Hepatocyte (in vitro differentiated cells): ENCODE measurements around the gene AIFM2. TPM values are rescaled to one million over a fixed set of nuclear protein-coding genes. Genes with fewer than 3 reads are reported as not detected.

Source experiments
- DNase-seq: peaks from one replicate; pipeline ENCODE4 v3.0.0-alpha.2; 2016; ENCODE audit warnings: low spot score
- H2AFZ ChIP-seq: fragments of 200-600 bp; sonication (generic); 2 replicates; pipeline ENCODE4 v1.6.0; 2016; ENCODE audit warnings: antibody characterized with exemption, mild to moderate bottlenecking
- H3K27ac ChIP-seq: fragments of 200-600 bp; sonication (generic); 2 replicates; pipeline ENCODE4 v1.5.1; 2016; ENCODE audit warnings: mild to moderate bottlenecking
- H3K27me3 ChIP-seq: fragments of 200-600 bp; sonication (generic); 2 replicates; pipeline ENCODE4 v1.6.1; 2016
- H3K36me3 ChIP-seq: fragments of 200-600 bp; sonication (generic); replicated peaks from 2 replicates; pipeline ENCODE4 v1.5.1; 2016; ENCODE audit warnings: low read depth; ENCODE audit not compliant: insufficient read depth
- H3K4me1 ChIP-seq: fragments of 200-600 bp; sonication (generic); 2 replicates; pipeline ENCODE4 v1.5.1; 2016; ENCODE audit warnings: mild to moderate bottlenecking, moderate library complexity; ENCODE audit not compliant: insufficient read depth
- H3K4me2 ChIP-seq: fragments of 200-600 bp; sonication (generic); 2 replicates; pipeline ENCODE4 v1.6.0; 2016
- H3K4me3 ChIP-seq: fragments of 200-600 bp; sonication (generic); 2 replicates; pipeline ENCODE4 v1.5.1; 2016; ENCODE audit warnings: mild to moderate bottlenecking
- H3K79me2 ChIP-seq: fragments of 200-600 bp; sonication (generic); 2 replicates; pipeline ENCODE4 v1.6.0; 2017; ENCODE audit warnings: mild to moderate bottlenecking
- H3K9me2 ChIP-seq: fragments of 200-600 bp; sonication (generic); replicated peaks from 2 replicates; pipeline ENCODE4 v1.6.0; 2017; ENCODE audit warnings: mild to moderate bottlenecking; ENCODE audit not compliant: insufficient read depth
- H3K9me3 ChIP-seq: fragments of 200-600 bp; sonication (generic); 2 replicates; pipeline ENCODE4 v1.5.1; 2016; ENCODE audit warnings: low read depth, mild to moderate bottlenecking
- H4K20me1 ChIP-seq: fragments of 200-600 bp; sonication (generic); 2 replicates; pipeline ENCODE4 v1.6.0; 2016; ENCODE audit warnings: mild to moderate bottlenecking; ENCODE audit not compliant: insufficient read depth, poor library complexity, severe bottlenecking
- CTCF ChIP-seq: fragments of 200-600 bp; sonication (generic); IDR thresholded peaks from 2 replicates; pipeline ENCODE4 v1.5.1; 2016; ENCODE audit warnings: antibody characterized with exemption, mild to moderate bottlenecking; ENCODE audit not compliant: poor library complexity
- EZH2 ChIP-seq: fragments of 200-600 bp; sonication (generic); IDR thresholded peaks from 2 replicates; pipeline ENCODE4 v1.6.1; 2016; ENCODE audit warnings: antibody characterized with exemption, mild to moderate bottlenecking, borderline replicate concordance
- EZH2phosphoT487 ChIP-seq: fragments of 200-600 bp; sonication (generic); IDR thresholded peaks from one replicate; pipeline ENCODE4 v1.6.1; 2018; ENCODE audit warnings: antibody characterized with exemption, mild to moderate bottlenecking, low read depth, moderate library complexity; ENCODE audit not compliant: unreplicated experiment, severe bottlenecking
- WGBS: methylation state at CpG from one replicate; pipeline ENCODE4 v1.1.6; 2016; ENCODE audit warnings: low lambda C conversion rate; ENCODE audit errors: missing lambda C conversion rate; 5-methylcytosine and 5-hydroxymethylcytosine counted together
- polyA plus RNA-seq: library from polyadenylated mRNA; unstranded; fragments of >200 nt; fragmentation: Nextera tagmentation; extraction: Ambion mirVana; gene quantifications from 2 replicates; pipeline ENCODE4 v1.2.1, GENCODE V29; 2016
- total RNA-seq: library from RNA; depleted of rRNA; stranded (reverse); fragments of >200 nt; gene quantifications from 2 replicates; pipeline ENCODE4 v1.2.3, GENCODE V29; 2014

The AIFM2 gene
- total and polyA plus RNA-seq, 2 experiments from 2014 or later = 8.6 to 16.1 TPM

- no peak for TF ChIP-seq EZH2
- no peak for TF ChIP-seq EZH2phosphoT487
- TF ChIP-seq CTCF = no peak
- Histone ChIP-seq H3K79me2 (no peaks in the 10 kb centered on the region), H3K27ac (no peak overlapping the region), H3K9me2 (no peaks in the 10 kb centered on the region), H3K9me3 (no peaks in the 10 kb centered on the region), H3K36me3 (no peaks in the 10 kb centered on the region), H3K4me1 (no peaks in the 10 kb centered on the region), H3K4me2 (no peak overlapping the region), H2AFZ (no peak overlapping the region), H4K20me1 (no peaks in the 10 kb centered on the region), H3K4me3 (no peak overlapping the region), H3K27me3 (no peaks in the 10 kb centered on the region)
- no peak for DNase-seq
- WGBS = 98% methylated on average over 7 of the region's 7 CpGs
Measured at GRCh38 chr10:70119197-70119596, 13.4 kb downstream of the AIFM2 start.

- Histone ChIP-seq H3K4me1 (no peaks in the 10 kb centered on the region), H3K27me3 (no peaks in the 10 kb centered on the region), H3K9me3 (no peaks in the 10 kb centered on the region), H3K27ac (no peak overlapping the region), H3K79me2 (no peaks in the 10 kb centered on the region), H3K4me3 (no peak overlapping the region), H4K20me1 (no peaks in the 10 kb centered on the region), H3K9me2 (no peaks in the 10 kb centered on the region), H3K4me2 (no peak overlapping the region), H2AFZ (no peak overlapping the region), H3K36me3 (no peaks in the 10 kb centered on the region)
- TF ChIP-seq CTCF (no peak), EZH2 (no peak), EZH2phosphoT487 (no peak)
- 82% methylated on average over 3 of the region's 3 CpGs for WGBS
- no peak for DNase-seq
Measured at GRCh38 chr10:70118196-70118595, 14.4 kb downstream of the AIFM2 start.

- WGBS = 91% methylated on average over 10 of the region's 10 CpGs
- Histone ChIP-seq H3K27me3 (no peaks in the 10 kb centered on the region), H2AFZ (no peak overlapping the region), H3K36me3 (no peaks in the 10 kb centered on the region), H3K4me3 (no peak overlapping the region), H3K9me3 (no peaks in the 10 kb centered on the region), H3K4me2 (no peak overlapping the region), H3K9me2 (no peaks in the 10 kb centered on the region), H3K4me1 (no peaks in the 10 kb centered on the region), H3K27ac (no peak overlapping the region), H3K79me2 (no peaks in the 10 kb centered on the region), H4K20me1 (no peaks in the 10 kb centered on the region)
- no peak for DNase-seq
- no peak for TF ChIP-seq EZH2
- TF ChIP-seq EZH2phosphoT487 = no peak
- TF ChIP-seq CTCF = no peak
Measured at GRCh38 chr10:70117646-70118045, 15.0 kb downstream of the AIFM2 start.
